GM19324 (cell line): ENCODE results near the gene XPO4.
"Not testable (repeated sequence)": the region's sequence is repeated elsewhere in the genome, so short reads cannot be mapped to it uniquely, and the experiment has no call there.

Source experiments
- ATAC-seq: cut with Tn5 transposase; IDR thresholded peaks from one replicate; pipeline ENCODE4 v1.9.1; 2021; ENCODE audit warnings: mild to moderate bottlenecking, moderate library complexity; ENCODE audit not compliant: unreplicated experiment, low FRiP score

Gene XPO4

GRCh38 chr13:20902438-20903163 is at the start of gene XPO4:
TSS of gene XPO4 (minus strand) at chr13:20902746. CDS start at chr13:20902738, 8 bp downstream.
- ATAC-seq: peak; percentile 94

GRCh38 chr13:20948001-20948400 is 45.5 kb upstream of the XPO4 start:
- ATAC-seq: not testable (repeated sequence)

GRCh38 chr13:20945952-20946383 is 43.4 kb upstream of the XPO4 start:
- ATAC-seq: no peak

GRCh38 chr13:20942938-20943559 is 40.5 kb upstream of the XPO4 start:
- ATAC-seq: no peak

GRCh38 chr13:20940511-20940910 is 38.0 kb upstream of the XPO4 start:
- not testable (repeated sequence) for ATAC-seq

GRCh38 chr13:20940083-20940482 is 37.5 kb upstream of the XPO4 start:
- ATAC-seq: no peak

GRCh38 chr13:20939662-20940061 is 37.1 kb upstream of the XPO4 start:
- no peak for ATAC-seq

- ATAC-seq: no peak
Measured at GRCh38 chr13:20938302-20938701, 35.8 kb upstream of the XPO4 start.

GRCh38 chr13:20927596-20928257 is 25.2 kb upstream of the XPO4 start:
- no peak for ATAC-seq

- ATAC-seq: not testable (repeated sequence)
Measured at GRCh38 chr13:20925395-20925790, 22.8 kb upstream of the XPO4 start.

GRCh38 chr13:20924758-20925394 is 22.3 kb upstream of the XPO4 start:
- ATAC-seq: no peak

GRCh38 chr13:20923272-20923671 is 20.7 kb upstream of the XPO4 start:
- ATAC-seq: no peak

- ATAC-seq: no peak
Measured at GRCh38 chr13:20921572-20921971, 19.0 kb upstream of the XPO4 start.

GRCh38 chr13:20915676-20916075 is 13.1 kb upstream of the XPO4 start:
- ATAC-seq: not testable (repeated sequence)

- ATAC-seq: no peak
Measured at GRCh38 chr13:20911037-20911436, 8.5 kb upstream of the XPO4 start.

- no peak for ATAC-seq
Measured at GRCh38 chr13:20908714-20909497, 6.4 kb upstream of the XPO4 start.

GRCh38 chr13:20904908-20905307 is 2.4 kb upstream of the XPO4 start:
- ATAC-seq: no peak

- ATAC-seq: no peak
Measured at GRCh38 chr13:20903164-20903475, 574 bp upstream of the XPO4 start.

GRCh38 chr13:20901668-20902437 is 693 bp downstream of the XPO4 start:
- peak; percentile 0 for ATAC-seq

- no peak for ATAC-seq
Measured at GRCh38 chr13:20894245-20894644, 8.3 kb downstream of the XPO4 start.
